ENCODE results near the gene AKAP9. TPM values are rescaled to one million over a fixed set of nuclear protein-coding genes. Genes with fewer than 3 reads are reported as not detected.
"Not testable (repeated sequence)": the region's sequence is repeated elsewhere in the genome, so short reads cannot be mapped to it uniquely, and the experiment has no call there.

The AKAP9 gene
- total RNA-seq, 2 experiments from 2014 or later: 20.0 to 26.2 TPM

DNA sequence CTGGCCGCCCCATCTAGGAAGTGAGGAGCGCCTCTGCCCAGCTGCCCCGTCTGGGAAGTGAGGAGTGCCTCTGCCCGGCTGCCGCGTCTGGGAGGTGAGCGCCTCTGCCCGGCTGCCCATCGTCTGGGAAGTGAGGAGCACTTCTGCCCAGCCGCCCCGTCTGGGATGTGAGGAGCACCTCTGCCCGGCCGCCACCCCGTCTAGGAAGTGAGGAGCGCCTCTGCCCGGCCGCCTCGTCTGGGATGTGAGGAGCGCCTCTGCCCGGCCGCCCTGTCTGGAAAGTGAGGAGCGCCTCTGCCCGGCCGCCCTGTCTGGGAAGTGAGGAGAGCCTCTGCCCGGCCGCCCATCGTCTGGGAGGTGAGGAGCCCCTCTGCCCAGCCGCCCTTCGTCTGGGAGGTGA lies 86.5 kb downstream of the AKAP9 start:
- H3K36me3 Mint-ChIP-seq (ENCODE audit: low read depth): peaks cover 31% of the 10 kb centered on the region
- H3K4me1 Mint-ChIP-seq (ENCODE audit: low read depth); CTCF ChIA-PET; H3K27me3 Mint-ChIP-seq (ENCODE audit: low read depth); H3K9me3 Mint-ChIP-seq; DNase-seq; intact Hi-C loops (cut with micrococcal nuclease); H3K4me3 Mint-ChIP-seq; H3K27ac Mint-ChIP-seq: not testable (repeated sequence)

DNA sequence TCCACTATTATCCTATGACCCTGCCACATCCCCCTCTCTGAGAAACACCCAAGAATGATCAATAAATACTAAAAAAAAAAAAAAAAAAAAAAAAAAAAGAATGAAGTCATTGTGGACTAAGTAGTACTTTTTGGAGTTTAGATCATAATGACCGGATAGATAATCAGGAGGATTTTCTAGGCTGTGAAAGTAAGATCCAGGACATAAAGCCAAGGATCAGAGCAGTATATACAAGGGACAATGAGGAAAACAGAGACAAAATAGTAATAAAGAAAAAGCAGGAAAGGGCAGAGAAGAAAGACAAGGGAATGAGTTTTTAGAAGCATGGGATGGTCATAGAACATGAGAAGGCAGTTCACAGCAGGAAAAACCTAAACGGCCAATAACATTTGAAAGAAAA lies 87.6 kb downstream of the AKAP9 start:
- CTCF ChIA-PET: no interaction called here
- peaks cover 29% of the 10 kb centered on the region for H3K36me3 Mint-ChIP-seq (ENCODE audit: low read depth)
- intact Hi-C loops (cut with micrococcal nuclease): no loop called here
- no peak overlapping the region for H3K4me3 Mint-ChIP-seq
- no peaks in the 10 kb centered on the region for H3K4me1 Mint-ChIP-seq (ENCODE audit: low read depth)
- H3K27ac Mint-ChIP-seq: no peak overlapping the region
- no peaks in the 10 kb centered on the region for H3K27me3 Mint-ChIP-seq (ENCODE audit: low read depth)
- no peak for DNase-seq
- H3K9me3 Mint-ChIP-seq: peaks cover 5% of the 10 kb centered on the region

- Mint-ChIP-seq H3K4me1 (ENCODE audit: low read depth) (no peaks in the 10 kb centered on the region), H3K27ac (no peak overlapping the region), H3K36me3 (ENCODE audit: low read depth) (peaks cover 27% of the 10 kb centered on the region), H3K27me3 (ENCODE audit: low read depth) (no peaks in the 10 kb centered on the region), H3K4me3 (no peak overlapping the region), H3K9me3 (peaks cover 5% of the 10 kb centered on the region)
- DNase-seq: no peak
- intact Hi-C loops (cut with micrococcal nuclease): no loop called here
- CTCF ChIA-PET: no interaction called here
Measured at GRCh38 chr7:92028686-92029085, 88.0 kb downstream of the AKAP9 start.

DNA sequence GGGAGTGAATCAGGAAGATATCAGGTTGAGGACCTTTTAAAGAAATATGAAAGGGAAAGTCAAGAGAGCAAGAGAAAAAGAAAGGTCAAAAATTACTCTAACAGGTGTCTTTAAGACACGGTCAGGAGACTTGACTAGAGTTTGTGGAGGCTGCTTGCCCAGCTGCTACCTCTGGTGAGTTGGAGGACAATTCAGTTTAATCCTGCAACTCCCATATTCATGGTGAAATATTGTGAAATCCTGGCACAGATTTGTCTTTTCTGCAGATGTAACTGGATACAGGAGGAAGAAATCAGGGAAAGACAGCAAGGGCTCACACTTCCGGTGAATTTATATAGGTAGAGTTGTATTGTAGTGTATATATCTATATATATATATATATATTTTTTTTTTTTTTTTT lies 93.5 kb downstream of the AKAP9 start:
- H3K4me1 Mint-ChIP-seq (ENCODE audit: low read depth): no peaks in the 10 kb centered on the region
- DNase-seq: no peak
- peaks cover 11% of the 10 kb centered on the region for H3K36me3 Mint-ChIP-seq (ENCODE audit: low read depth)
- CTCF ChIA-PET: no interaction called here
- no peak overlapping the region for H3K4me3 Mint-ChIP-seq
- no peaks in the 10 kb centered on the region for H3K27me3 Mint-ChIP-seq (ENCODE audit: low read depth)
- H3K27ac Mint-ChIP-seq: no peak overlapping the region
- intact Hi-C loops (cut with micrococcal nuclease): no loop called here
- H3K9me3 Mint-ChIP-seq: no peaks in the 10 kb centered on the region

GRCh38 chr7:92035576-92035975 lies 94.9 kb downstream of the AKAP9 start:
- Mint-ChIP-seq H3K9me3 (no peaks in the 10 kb centered on the region), H3K4me1 (ENCODE audit: low read depth) (no peaks in the 10 kb centered on the region), H3K27me3 (ENCODE audit: low read depth) (no peaks in the 10 kb centered on the region), H3K36me3 (ENCODE audit: low read depth) (peaks cover 9% of the 10 kb centered on the region), H3K27ac (no peak overlapping the region), H3K4me3 (no peak overlapping the region)
- no peak for DNase-seq
- intact Hi-C loops (cut with micrococcal nuclease): no loop called here
- CTCF ChIA-PET: no interaction called here

DNA sequence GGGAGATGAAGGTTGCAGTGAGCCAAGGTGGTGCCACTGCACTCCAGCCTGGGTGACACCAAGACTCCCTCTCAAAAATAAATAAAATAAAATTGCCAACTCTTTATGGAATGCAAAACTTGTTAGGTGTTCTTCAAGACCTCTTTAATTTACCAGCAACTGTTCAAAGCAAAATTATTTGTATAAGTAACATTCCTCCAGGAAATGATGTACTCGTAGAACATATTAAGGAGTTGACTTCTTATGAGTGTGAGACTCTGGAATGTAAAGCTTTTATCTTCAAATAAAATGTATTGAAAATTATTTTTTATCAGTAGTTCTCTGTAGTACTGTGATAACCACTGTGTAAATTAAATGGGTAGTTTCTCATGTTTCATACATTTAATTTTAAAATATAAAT lies 99.2 kb downstream of the AKAP9 start:
- intact Hi-C loops (cut with micrococcal nuclease): no loop called here

DNA sequence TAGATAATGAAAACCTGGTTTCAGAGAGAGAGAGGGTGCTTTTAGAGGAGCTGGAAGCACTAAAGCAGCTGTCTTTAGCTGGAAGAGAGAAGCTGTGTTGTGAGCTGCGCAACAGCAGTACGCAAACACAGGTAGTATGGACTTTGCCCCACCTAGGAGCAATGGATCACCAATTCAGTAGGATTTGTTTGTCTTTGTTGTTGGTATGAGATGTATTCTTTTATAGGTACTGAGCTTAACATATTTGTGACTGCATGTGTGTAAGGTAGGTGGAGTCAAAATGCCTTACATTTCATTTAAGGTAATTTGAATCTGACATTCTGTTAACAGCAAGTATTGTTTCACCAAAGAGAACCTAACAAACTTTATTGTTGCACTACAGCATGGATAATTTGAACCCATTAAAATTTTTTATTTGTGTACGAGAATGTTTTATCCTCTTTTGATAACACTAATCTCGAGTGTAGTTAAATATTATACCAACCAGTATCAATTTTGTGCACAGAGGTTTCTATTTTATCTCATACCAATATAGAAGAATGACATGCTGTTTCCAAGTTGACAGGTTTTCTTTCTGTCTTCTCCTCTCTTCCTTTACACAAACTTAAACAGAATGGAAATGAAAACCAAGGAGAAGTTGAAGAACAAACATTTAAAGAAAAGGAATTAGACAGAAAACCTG lies 101.5 kb downstream of the AKAP9 start:
- H3K27ac Mint-ChIP-seq: no peak overlapping the region

More for the DNA sequence above, 99.2 kb downstream of the AKAP9 start:
- CTCF ChIA-PET: no interaction called here
- Mint-ChIP-seq H3K4me3 (no peak overlapping the region), H3K36me3 (ENCODE audit: low read depth) (peaks cover 8% of the 10 kb centered on the region), H3K9me3 (no peaks in the 10 kb centered on the region), H3K27me3 (ENCODE audit: low read depth) (no peaks in the 10 kb centered on the region), H3K27ac (no peak overlapping the region), H3K4me1 (ENCODE audit: low read depth) (no peaks in the 10 kb centered on the region)
- DNase-seq: no peak

GRCh38 chr7:92043098-92043497 lies 102.4 kb downstream of the AKAP9 start:
- H3K27ac Mint-ChIP-seq: no peak overlapping the region
- no peaks in the 10 kb centered on the region for H3K27me3 Mint-ChIP-seq (ENCODE audit: low read depth)
- peaks cover 16% of the 10 kb centered on the region for H3K36me3 Mint-ChIP-seq (ENCODE audit: low read depth)
- no peak overlapping the region for H3K4me3 Mint-ChIP-seq
- intact Hi-C loops (cut with micrococcal nuclease): no loop called here
- no peak for DNase-seq
- CTCF ChIA-PET: no interaction called here
- H3K9me3 Mint-ChIP-seq: no peaks in the 10 kb centered on the region
- H3K4me1 Mint-ChIP-seq (ENCODE audit: low read depth): no peaks in the 10 kb centered on the region

More for the DNA sequence above, 101.5 kb downstream of the AKAP9 start:
- H3K4me1 Mint-ChIP-seq (ENCODE audit: low read depth): no peaks in the 10 kb centered on the region
- CTCF ChIA-PET: no interaction called here
- H3K9me3 Mint-ChIP-seq: no peaks in the 10 kb centered on the region
- no peak overlapping the region for H3K4me3 Mint-ChIP-seq
- no peaks in the 10 kb centered on the region for H3K27me3 Mint-ChIP-seq (ENCODE audit: low read depth)
- H3K36me3 Mint-ChIP-seq (ENCODE audit: low read depth): peaks cover 15% of the 10 kb centered on the region
- intact Hi-C loops (cut with micrococcal nuclease): no loop called here
- no peak for DNase-seq

DNA sequence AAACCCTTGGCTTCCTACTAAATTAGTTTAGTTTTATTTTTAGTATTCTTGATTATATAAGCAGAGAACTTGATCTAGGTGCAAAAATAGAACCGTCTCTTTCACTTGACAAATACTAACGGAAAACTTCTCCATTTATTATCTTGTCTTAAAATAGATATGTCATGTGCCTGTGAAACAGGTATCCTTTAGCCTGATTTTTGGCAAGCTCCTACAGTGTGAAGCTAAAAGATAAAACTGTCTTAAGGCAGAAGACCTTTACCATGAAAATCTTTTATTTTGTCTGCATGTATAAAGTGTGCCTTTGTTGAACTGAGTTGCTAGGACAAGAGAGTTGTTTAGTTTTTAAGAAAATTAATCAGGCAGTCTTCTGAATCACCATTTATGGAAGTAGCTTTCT lies 103.0 kb downstream of the AKAP9 start:
- no peak for DNase-seq
- H3K27ac Mint-ChIP-seq: no peak overlapping the region
- intact Hi-C loops (cut with micrococcal nuclease): no loop called here
- CTCF ChIA-PET: no interaction called here
- H3K27me3 Mint-ChIP-seq (ENCODE audit: low read depth): no peaks in the 10 kb centered on the region
- H3K9me3 Mint-ChIP-seq: no peaks in the 10 kb centered on the region
- peaks cover 18% of the 10 kb centered on the region for H3K36me3 Mint-ChIP-seq (ENCODE audit: low read depth)
- no peaks in the 10 kb centered on the region for H3K4me1 Mint-ChIP-seq (ENCODE audit: low read depth)
- no peak overlapping the region for H3K4me3 Mint-ChIP-seq

GRCh38 chr7:92044148-92044547 lies 103.5 kb downstream of the AKAP9 start:
- intact Hi-C loops (cut with micrococcal nuclease): no loop called here
- Mint-ChIP-seq H3K36me3 (ENCODE audit: low read depth) (peaks cover 21% of the 10 kb centered on the region), H3K27me3 (ENCODE audit: low read depth) (no peaks in the 10 kb centered on the region), H3K9me3 (no peaks in the 10 kb centered on the region), H3K4me1 (ENCODE audit: low read depth) (no peaks in the 10 kb centered on the region), H3K27ac (no peak overlapping the region), H3K4me3 (no peak overlapping the region)
- DNase-seq: no peak
- CTCF ChIA-PET: interaction anchor here (1.4 kb wide), 1 partner anchor 15 kb away, joined by 4 read pairs; no protein-coding TSS in a partner anchor

- DNase-seq: no peak
- no peaks in the 10 kb centered on the region for H3K27me3 Mint-ChIP-seq (ENCODE audit: low read depth)
- intact Hi-C loops (cut with micrococcal nuclease): no loop called here
- peaks cover 23% of the 10 kb centered on the region for H3K36me3 Mint-ChIP-seq (ENCODE audit: low read depth)
- H3K4me1 Mint-ChIP-seq (ENCODE audit: low read depth): no peaks in the 10 kb centered on the region
- no peaks in the 10 kb centered on the region for H3K9me3 Mint-ChIP-seq
- CTCF ChIA-PET: interaction anchor here (1.4 kb wide), 1 partner anchor 14 kb away, joined by 4 read pairs; no protein-coding TSS in a partner anchor
- H3K4me3 Mint-ChIP-seq: no peak overlapping the region
- no peak overlapping the region for H3K27ac Mint-ChIP-seq
Measured at GRCh38 chr7:92044940-92045339, 104.3 kb downstream of the AKAP9 start.

GRCh38 chr7:92051655-92052054 lies 111.0 kb downstream of the AKAP9 start:
- Mint-ChIP-seq H3K4me1 (ENCODE audit: low read depth) (peaks cover 2% of the 10 kb centered on the region), H3K36me3 (ENCODE audit: low read depth) (peaks cover 20% of the 10 kb centered on the region), H3K4me3 (no peak overlapping the region), H3K9me3 (no peaks in the 10 kb centered on the region), H3K27ac (no peak overlapping the region), H3K27me3 (ENCODE audit: low read depth) (no peaks in the 10 kb centered on the region)
- no peak for DNase-seq
- intact Hi-C loops (cut with micrococcal nuclease): no loop called here
- CTCF ChIA-PET: interaction anchor here (1.6 kb wide), 1 partner anchor 9 kb away, joined by 4 read pairs; no protein-coding TSS in a partner anchor

DNA sequence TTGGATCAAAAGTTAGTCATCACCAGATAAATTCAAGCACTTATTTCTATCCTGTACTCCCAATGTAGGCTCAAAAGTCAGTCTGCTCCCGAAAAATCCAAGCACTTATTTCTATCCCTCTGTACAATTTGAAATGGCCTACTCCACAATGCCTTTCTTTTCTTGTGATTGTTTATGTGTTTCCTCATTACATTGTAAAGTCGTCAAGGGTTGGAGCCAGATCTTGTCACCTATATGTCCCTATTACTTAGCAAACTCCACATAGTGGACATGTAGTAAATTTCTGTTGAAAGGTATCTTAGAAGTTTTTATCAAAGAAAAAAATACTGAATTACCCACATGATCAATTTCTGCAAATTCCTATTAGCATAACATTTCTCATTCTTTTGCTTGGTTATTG lies 111.5 kb downstream of the AKAP9 start:
- Mint-ChIP-seq H3K27ac (no peak overlapping the region), H3K27me3 (ENCODE audit: low read depth) (no peaks in the 10 kb centered on the region), H3K9me3 (no peaks in the 10 kb centered on the region), H3K4me1 (ENCODE audit: low read depth) (peaks cover 2% of the 10 kb centered on the region), H3K36me3 (ENCODE audit: low read depth) (peaks cover 16% of the 10 kb centered on the region), H3K4me3 (no peak overlapping the region)
- CTCF ChIA-PET: interaction anchor here (0.5 kb wide), 1 partner anchor 521 kb away, joined by 3 read pairs; no protein-coding TSS in a partner anchor
- DNase-seq: no peak
- intact Hi-C loops (cut with micrococcal nuclease): no loop called here
